GM12864 (cell line): ENCODE data around the gene LSG1.

Experiments used
- DNase-seq: peaks from one replicate; pipeline ENCODE4 v3.0.0-alpha.2; 2011; ENCODE audit warnings: low read depth
- H3K4me3 ChIP-seq: 2 replicates; pipeline ENCODE4 v1.5.1; 2011; ENCODE audit warnings: mild to moderate bottlenecking, low read depth, low read length, control low read depth
- TF ChIP-seq, protein P1 (sequence below): IDR thresholded peaks from 2 replicates; pipeline ENCODE4 v1.5.1; 2011; ENCODE audit warnings: low read depth, mild to moderate bottlenecking, moderate library complexity, low read length, control low read depth, inconsistent platforms; ENCODE audit errors: missing control alignments

LSG1 gene

DNA sequence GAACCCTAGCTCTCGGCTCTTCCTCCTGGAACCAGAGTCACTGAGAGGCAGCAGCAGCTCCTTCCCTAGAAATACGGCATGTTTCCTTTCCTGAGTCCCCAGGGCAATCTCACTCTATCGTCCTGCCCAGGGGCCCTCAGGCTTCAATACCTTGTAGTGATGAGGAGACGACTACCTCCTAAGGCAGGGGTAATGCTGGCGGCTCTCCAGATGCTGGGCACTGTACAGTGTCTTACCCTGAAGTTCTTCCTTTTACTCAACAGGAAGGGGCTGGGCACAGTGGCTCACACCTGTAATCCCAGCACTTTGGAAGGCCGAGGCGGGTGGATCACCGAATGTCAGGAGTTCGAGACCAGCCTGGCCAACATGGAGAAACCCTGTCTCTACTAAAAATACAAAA is 52.2 kb downstream of the LSG1 start:
- DNase-seq, result no peak
- no peak overlapping the region for H3K4me3 ChIP-seq
- TF ChIP-seq, protein P1, sequence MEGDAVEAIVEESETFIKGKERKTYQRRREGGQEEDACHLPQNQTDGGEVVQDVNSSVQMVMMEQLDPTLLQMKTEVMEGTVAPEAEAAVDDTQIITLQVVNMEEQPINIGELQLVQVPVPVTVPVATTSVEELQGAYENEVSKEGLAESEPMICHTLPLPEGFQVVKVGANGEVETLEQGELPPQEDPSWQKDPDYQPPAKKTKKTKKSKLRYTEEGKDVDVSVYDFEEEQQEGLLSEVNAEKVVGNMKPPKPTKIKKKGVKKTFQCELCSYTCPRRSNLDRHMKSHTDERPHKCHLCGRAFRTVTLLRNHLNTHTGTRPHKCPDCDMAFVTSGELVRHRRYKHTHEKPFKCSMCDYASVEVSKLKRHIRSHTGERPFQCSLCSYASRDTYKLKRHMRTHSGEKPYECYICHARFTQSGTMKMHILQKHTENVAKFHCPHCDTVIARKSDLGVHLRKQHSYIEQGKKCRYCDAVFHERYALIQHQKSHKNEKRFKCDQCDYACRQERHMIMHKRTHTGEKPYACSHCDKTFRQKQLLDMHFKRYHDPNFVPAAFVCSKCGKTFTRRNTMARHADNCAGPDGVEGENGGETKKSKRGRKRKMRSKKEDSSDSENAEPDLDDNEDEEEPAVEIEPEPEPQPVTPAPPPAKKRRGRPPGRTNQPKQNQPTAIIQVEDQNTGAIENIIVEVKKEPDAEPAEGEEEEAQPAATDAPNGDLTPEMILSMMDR, result no peak

DNA sequence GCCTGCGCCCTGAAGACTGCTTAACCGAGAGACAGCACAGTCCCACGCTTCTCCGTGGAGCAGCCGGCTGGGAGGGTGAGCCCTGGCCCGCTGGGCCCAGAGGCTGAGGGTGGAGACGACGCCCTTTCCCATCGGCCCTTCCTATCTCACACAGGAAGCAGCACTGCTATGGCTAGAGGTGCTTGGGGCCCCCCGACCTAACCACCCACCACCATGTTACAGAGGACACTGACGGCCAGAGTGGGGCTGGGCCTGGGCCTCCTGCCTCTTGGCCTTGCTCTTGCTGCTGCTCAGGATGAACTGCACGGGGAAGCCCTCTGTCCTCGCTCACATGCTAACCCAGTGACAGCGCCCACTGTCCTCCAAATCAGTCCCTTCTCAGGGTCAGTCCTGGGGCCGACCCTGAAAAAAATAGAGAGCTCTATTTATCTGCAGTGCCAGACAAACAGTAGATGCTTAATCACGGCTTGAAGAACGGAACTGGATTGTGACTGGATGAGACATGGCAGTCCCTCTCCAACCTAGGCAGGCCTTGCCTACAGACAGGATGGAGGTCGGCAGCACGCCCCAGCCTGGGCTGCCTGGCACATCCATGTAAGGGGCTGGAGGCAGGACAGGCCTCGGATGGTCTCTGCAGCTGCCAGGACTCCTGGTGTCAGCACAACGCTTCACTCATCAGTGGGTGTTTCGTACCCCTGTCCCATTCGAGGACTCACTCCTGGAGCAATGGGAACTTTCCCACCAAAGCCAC is 53.0 kb downstream of the LSG1 start:
- TF ChIP-seq, protein P1, result no peak
- no peak overlapping the region for H3K4me3 ChIP-seq
- DNase-seq, result no peak

DNA sequence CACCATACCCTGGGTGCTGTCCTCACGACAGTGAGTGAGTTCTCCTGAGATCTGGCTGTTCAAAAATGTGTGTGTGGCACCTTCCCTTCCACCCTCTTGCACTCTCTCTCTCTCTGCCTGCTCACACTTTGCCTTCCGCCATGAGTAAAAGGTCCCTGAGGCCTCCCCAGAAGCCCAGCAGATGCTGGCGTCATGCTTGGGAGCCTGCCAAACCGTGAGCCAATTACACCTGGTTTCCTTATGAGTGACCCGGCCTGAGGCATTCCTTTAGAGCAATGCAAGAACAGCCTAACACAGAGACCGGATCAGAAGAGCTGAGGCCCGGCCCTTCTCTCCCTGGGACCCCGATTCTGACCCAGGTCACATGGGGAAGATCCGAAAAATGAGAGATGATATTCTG is 54.2 kb downstream of the LSG1 start:
- DNase-seq, result peak; percentile 37
- H3K4me3 ChIP-seq, result no peak overlapping the region
- TF ChIP-seq, protein P1, result no peak

DNA sequence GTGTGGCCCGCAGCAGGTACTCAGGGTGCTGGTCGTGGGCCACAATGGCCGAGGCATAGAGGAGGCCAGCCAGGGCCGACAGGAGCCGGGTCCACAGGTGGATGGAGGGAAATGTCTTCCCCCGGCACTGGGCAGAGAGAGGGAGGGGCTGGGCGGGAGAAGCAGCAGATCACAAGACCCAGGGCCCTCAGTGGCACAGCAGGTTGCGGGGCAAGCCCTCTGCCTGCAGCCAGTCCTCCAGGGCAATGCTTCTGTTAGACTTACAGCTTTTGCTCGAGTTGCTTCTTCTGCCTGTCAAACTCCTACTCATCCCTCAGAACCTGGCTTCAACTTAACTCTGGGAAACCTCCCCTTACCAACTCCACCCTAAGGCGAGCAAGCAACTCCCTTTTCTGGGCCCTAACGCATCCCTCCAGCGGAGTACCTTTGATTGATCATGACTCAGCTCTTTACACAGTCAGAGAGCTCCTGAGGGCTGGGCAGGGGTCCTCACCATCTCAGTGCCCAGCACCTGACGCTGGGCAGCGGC is 54.8 kb downstream of the LSG1 start:
- TF ChIP-seq, protein P1, result no peak
- H3K4me3 ChIP-seq, result no peak overlapping the region
- DNase-seq, result no peak

DNA sequence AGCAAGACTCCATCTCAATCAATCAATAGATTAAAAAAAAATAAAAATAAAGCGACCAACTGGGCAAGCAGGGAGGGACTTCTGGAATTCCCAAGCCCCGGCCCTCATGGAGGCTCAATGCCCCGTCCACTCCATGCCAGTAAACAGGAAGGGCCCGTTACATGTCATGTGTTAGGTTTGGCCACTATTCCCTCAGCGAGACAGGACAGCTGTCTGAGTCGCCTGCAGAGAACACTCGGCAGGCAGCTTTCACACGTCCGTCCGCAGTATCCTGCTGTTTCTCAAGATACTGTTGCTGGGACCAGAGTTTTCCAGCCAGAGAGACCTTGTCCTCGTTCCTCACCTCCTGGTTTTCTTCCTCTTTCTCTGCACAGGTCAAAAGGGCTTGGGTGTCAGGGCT is 56.8 kb downstream of the LSG1 start:
- no peak for DNase-seq
- TF ChIP-seq, protein P1, result no peak

DNA sequence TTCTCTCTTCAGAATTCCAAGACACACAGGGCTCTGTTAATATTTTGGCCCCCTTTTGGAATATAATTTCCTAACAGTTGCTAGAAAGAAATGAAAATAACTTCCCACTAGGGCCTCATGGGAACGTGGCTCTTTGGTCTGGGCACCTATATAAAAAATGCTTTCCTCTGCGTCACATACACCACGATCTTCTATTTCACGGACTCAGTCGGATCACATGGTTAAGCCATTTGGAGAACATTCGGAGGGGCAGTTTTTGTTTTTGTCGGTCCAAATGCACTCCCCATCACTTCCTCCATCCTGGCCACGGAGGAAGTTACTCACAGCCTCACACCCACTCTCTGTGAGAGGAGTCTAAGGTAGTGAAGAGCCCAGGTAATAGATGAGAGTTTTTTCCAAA is 59.8 kb downstream of the LSG1 start:
- TF ChIP-seq, protein P1, result no peak
- DNase-seq, result no peak
- no peak overlapping the region for H3K4me3 ChIP-seq

More for the DNA sequence above, 56.8 kb downstream of the LSG1 start:
- no peak overlapping the region for H3K4me3 ChIP-seq

DNA sequence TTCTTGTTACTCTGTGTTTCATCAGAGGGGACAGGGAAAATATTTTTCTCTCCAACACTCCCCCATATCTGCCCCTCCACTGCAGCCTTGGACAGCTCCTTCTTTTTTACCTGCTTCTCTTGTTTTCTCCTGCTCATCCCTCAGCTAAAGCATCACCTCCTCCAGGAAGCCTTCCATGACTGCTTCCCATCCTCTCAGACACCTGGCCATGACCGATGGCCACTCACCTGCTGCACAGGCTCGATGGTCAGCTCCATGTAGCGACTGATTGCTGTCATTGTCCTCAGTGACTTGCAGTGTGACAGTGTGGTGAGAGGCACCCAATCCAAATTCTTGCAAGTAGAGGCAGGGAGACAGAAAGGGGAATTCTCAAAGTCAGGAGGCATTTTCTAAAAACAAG is 61.3 kb downstream of the LSG1 start:
- no peak for DNase-seq
- TF ChIP-seq, protein P1, result no peak
- no peak overlapping the region for H3K4me3 ChIP-seq
